H54 (cell line): ENCODE data around the gene ZNF568.

Experiments
- DNase-seq: peaks from one replicate; pipeline ENCODE4 v3.0.0; 2011; ENCODE audit warnings: low spot score, mixed read lengths; ENCODE audit not compliant: insufficient read length
- FAIRE-seq: peaks from 3 replicates; lab custom pipeline; 2011; peaks lifted over from hg19 to GRCh38; lab: Jason Lieb, UNC
- POLR2A ChIP-seq: IDR thresholded peaks from 2 replicates; pipeline ENCODE4 v1.6.1; 2011; ENCODE audit warnings: low read depth, mild to moderate bottlenecking, low read length

The ZNF568 gene

GRCh38 chr19:36972571-36972970 is 56.4 kb downstream of the ZNF568 start:
- FAIRE-seq = no peak
- no peak for DNase-seq
- no peak for TF ChIP-seq POLR2A

DNA sequence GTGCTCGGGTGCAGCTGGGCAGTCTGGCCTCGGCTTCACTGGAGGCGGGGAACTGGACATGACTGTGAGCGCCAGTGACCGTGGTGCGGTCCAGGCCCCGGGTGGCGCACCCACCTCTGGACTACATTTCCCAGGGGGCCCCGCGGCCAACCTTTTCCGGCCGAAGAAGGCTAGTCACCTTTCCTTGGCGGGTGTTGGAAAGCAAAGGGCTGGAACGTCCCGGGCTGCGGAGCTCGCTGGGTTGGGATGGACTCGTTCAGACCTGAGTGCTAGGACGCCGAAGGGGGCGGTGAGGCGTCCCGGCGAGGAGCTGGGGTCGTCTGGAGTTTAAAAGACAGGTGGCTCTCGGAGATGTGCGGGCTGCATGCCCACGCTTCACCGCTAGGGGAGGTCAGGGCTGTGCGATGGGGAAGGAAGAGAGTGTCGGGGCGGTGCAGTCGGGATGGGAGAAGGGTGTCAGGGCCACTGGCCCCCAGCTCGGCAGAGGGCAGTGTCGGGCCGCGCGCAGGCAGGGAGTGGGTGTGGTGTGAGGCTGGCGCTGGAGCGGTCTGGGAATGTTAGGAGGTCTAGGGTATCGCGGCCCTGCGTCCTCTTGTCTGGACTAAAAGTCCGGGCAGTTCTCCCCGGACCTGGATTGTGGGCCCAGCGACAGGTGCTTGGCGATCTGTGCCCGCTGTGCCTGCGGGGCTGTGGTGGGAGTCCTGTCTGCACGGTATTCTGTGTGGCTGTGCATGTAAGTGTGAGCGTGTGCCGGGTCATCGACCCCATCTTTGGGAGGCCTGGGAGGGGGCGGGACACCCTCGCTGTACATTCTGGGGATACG is 57.1 kb downstream of the ZNF568 start:
- DNase-seq = peak; percentile 42
- no peak for TF ChIP-seq POLR2A
- no peak for FAIRE-seq

DNA sequence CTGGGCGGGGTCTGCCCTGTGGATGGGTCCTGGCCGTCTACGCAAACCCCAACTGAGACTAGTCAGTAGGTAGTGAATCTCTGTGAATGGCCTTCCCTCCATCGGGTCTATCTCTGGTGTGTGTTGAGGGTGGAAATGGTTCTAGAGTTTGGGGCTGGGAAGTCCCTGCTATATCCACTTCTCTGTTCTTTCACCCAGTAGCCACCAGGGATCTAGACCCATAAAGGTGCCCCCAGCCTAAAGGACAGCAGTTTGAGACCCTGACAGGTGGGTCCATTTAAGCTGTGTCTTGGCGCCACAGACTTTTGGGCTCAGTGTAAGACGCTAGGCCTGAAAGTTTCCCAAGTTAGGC is 57.7 kb downstream of the ZNF568 start:
- DNase-seq (no peak), FAIRE-seq (no peak)
- no peak for TF ChIP-seq POLR2A

- DNase-seq (no peak), FAIRE-seq (no peak)
- TF ChIP-seq POLR2A = no peak
Measured at GRCh38 chr19:36986131-36986530, 70.0 kb downstream of the ZNF568 start.

DNA sequence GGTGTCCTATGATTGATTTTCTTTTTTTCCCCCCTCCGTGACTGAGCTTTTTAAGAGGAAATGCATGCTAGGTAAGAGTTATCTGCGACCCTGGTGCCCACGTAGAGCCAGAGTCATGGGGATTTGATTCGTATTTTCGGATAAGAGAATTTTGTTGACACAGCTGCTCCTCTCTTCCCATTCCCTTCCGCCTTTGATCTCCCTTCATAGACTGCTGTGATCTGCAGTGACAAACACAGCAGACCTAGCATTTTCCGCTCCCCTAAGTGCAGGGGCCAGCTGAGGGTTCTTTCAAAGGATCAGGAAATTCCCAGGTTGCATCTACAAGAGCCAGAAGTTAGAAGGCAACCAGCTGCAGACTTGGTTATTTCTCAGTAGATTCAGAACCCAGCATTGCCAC is 70.5 kb downstream of the ZNF568 start:
- FAIRE-seq (no peak), DNase-seq (no peak)
- TF ChIP-seq POLR2A = no peak

DNA sequence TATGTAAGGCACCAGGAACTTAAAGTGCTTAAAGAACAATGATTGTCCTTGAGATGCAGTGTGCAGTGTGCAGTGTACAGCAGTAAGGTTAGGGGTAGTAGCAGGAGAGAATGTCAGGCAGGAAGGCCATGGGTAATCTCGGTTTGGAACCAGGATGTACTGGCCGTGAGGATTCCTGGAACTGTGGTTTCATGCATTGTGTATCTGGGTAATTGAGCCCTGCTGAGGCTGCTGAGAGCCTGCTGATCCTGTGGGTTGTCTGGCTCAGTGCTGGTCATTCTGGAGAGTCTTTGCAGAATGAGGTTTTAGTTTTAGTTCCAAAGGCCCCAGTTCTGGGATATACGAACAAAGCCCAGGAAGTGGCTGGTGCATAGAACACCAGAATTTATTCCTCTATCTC is 71.0 kb downstream of the ZNF568 start:
- DNase-seq (no peak), FAIRE-seq (no peak)
- no peak for TF ChIP-seq POLR2A

GRCh38 chr19:36997152-36997842 is 81.2 kb downstream of the ZNF568 start:
- no peak for TF ChIP-seq POLR2A
- DNase-seq (no peak), FAIRE-seq (no peak)

DNA sequence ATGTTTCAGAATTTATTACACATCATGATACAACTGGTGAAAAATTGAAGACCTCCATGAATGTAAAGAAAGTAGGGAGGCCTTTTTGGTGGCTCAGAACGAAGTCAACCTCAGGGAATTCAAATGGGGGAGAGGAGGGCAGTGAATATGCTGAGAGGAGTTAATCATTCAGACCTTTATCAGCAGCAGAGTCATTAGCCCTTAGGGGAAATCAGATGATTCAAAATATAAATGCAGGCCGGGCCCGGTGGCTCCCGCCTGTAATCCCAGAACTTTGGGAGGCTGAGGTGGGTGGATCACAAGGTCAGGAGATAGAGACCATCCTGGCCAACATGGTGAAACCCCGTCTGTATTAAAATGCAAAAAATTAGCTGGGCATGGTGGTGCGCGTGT is 81.7 kb downstream of the ZNF568 start:
- TF ChIP-seq POLR2A = no peak
- DNase-seq (no peak), FAIRE-seq (no peak)

DNA sequence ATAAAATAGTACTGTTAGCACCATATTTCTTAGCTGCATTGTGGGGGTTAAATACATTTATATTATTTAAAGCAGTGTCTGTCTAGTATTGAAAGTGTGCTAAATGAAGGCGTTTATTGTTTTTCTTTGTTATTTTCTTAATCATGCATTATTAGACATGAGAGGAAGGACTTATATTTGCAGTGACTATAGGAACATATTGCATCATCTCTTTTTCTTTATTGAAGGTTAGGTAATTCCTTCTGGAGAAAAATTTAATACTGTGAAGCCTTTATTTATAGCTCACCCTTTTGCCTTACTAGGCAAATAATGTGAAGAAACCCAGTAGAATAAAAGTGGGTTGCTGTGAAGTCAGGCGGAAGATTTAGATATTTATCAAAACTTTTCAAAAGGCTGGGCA is 83.2 kb downstream of the ZNF568 start:
- TF ChIP-seq POLR2A = no peak
- FAIRE-seq (no peak), DNase-seq (no peak)

DNA sequence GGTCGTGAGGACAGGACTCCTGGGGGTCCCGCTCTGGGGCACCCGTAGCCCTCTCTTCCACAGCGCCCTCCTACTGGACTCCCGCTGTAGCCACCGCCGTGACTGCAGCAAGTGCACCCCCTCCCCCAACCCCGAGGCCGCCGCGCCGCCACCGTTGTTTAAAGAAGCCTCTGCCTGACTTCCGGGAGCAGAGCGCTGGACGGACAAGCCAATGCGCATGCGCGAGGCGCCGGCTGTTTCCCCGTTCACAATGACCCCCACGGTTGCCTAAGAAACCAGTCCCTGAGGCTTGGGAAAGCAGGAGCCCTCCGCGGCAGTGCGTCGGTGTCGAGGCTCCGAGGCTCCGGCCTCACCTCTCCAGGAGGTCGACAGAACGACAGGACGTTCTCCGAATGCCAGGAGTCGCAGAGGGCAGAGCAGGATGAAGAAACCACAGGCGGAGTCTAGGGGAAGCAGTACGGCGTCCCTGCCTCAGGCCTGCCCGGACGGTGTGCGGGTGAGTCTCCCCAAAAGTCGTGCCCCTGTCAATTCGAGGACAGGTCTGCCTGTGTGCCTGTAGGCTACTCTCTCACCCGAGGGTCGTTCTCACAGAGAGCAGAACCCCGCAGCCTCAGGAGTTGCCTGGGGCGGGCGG is 91.6 kb downstream of the ZNF568 start:
- FAIRE-seq (no peak), DNase-seq (no peak)

DNA sequence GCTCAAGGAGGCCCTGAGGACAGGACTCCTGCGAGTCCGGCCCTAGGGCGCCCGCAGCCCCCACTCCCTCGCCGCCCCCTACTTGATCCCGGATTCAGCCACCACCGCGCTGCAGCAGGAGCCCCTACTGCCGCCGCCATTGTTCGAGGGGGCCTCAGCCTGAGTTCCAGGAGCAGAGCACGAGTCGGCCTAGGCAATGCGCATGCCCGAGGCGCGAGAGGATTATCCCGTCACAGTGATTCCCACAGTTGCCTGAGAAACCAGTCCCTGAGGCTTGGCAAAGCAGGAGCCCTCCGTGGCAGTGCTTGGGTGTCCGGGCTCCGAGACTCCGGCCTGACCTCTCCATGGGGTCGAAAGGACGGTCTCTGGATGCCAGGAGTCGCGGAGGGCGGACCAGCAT is 93.7 kb downstream of the ZNF568 start:
- TF ChIP-seq POLR2A = no peak
- FAIRE-seq (no peak), DNase-seq (no peak)

More for the DNA sequence above, 91.6 kb downstream of the ZNF568 start:
- no peak for TF ChIP-seq POLR2A

GRCh38 chr19:37012093-37012745 is 96.1 kb downstream of the ZNF568 start:
- DNase-seq (no peak), FAIRE-seq (no peak)
- no peak for TF ChIP-seq POLR2A

GRCh38 chr19:37014456-37014855 is 98.3 kb downstream of the ZNF568 start:
- no peak for DNase-seq
- TF ChIP-seq POLR2A = no peak
- no peak for FAIRE-seq

- DNase-seq = no peak
- no peak for TF ChIP-seq POLR2A
- no peak for FAIRE-seq
Measured at GRCh38 chr19:37045140-37045539, 129.0 kb downstream of the ZNF568 start.
